ENCODE measurements around the gene TMEM134. TPM values are rescaled to one million over a fixed set of nuclear protein-coding genes. Genes with fewer than 3 reads are reported as not detected.
A peak's percentile ranks its signal among the peaks of the same experiment; 100 is the strongest.
"Not testable (repeated sequence)": the region's sequence is repeated elsewhere in the genome, so short reads cannot be mapped to it uniquely, and the experiment has no call there.

The TMEM134 gene
- total and polyA plus RNA-seq, 9 of the 15 experiments (the other 6 are each of a cell fraction or from before 2014, with no cell fraction given) = 0.63 to 48.4 (median 10.7) TPM

- peak; percentile 71 for FAIRE-seq
- Histone ChIP-seq H3K79me2 (ENCODE audit: control insufficient read depth, insufficient read depth, low read length) (peaks cover 34% of the 10 kb centered on the region), H3K36me3 (ENCODE audit: control insufficient read depth, insufficient read depth, low read length) (peaks cover 36% of the 10 kb centered on the region; the same call in 1 of the 3 replicates), H3K4me1 (replicated peaks in 1 of 2; ENCODE audit: control insufficient read depth in 2 of 2, insufficient read depth in 2 of 2, low read length in 2 of 2) (peaks cover 28 to 75% of the 10 kb centered on the region in 2 experiments), H3K9ac (ENCODE audit: insufficient read depth in 1 of 2, low read depth in 2 of 2, low read length in 2 of 2) (peak overlapping the region in 1 of 2 experiments; percentile 32; a peak in 1 of 4 replicates)
- H3K27me3 ChIP-seq (ENCODE audit: control insufficient read depth in 2 of 2, insufficient read depth in 2 of 2, low read length in 2 of 2); POLR2A ChIA-PET; H3K4me3 ChIP-seq; H2AFZ ChIP-seq (ENCODE audit: low read depth, low read length); intact Hi-C loops (cut with micrococcal nuclease); H3K27ac ChIP-seq (ENCODE audit: extremely low read depth, low read depth, low read length); H3K9me1 ChIP-seq (ENCODE audit: control insufficient read depth, insufficient read depth, low read length); H3K4me2 ChIP-seq (ENCODE audit: insufficient read depth, low read length); CTCF ChIA-PET (ENCODE audit: low intra/inter-chr PET ratio); in situ Hi-C loops (cut with MboI); BruUV-seq (replicated peaks); H3K9me3 ChIP-seq (replicated peaks; ENCODE audit: control insufficient read depth, insufficient read depth, low read depth, low read length); H4K20me1 ChIP-seq (replicated peaks; ENCODE audit: control insufficient read depth, insufficient read depth, low read length): not testable (repeated sequence)
- WGBS (ENCODE audit: insufficient coverage, low coverage, missing lambda C conversion rate) = 49% methylated on average over 7 of the region's 7 CpGs
- peak in 1 of 3 experiments; percentile 16 for TF ChIP-seq YY1 (IDR thresholded peaks at IDR 0.05; ENCODE audit: borderline replicate concordance in 1 of 3, control insufficient read depth in 1 of 3, extremely low read depth in 1 of 3, insufficient read depth in 3 of 3, insufficient read length in 1 of 3, insufficient replicate concordance in 2 of 3, low read depth in 1 of 3, low read length in 2 of 3)
- 0 out of 2 replicates have a peak, but pooled peaks have one; percentile 32 for TF ChIP-seq ZBTB5 (IDR thresholded peaks at IDR 0.05)
- peak; percentile 25 for TF ChIP-seq MEIS2 (IDR thresholded peaks at IDR 0.05; ENCODE audit: partially characterized antibody)
- peak; percentile 82 for TF ChIP-seq PKNOX1 (IDR thresholded peaks at IDR 0.05)
- peak; percentile 82 for TF ChIP-seq PRDM10 (IDR thresholded peaks at IDR 0.05; ENCODE audit: partially characterized antibody)
- ATAC-seq = peak; percentile 18; the same call in 1 of the 3 replicates
- DNase-seq (ENCODE audit: extremely low read depth in 1 of 4, low spot score in 3 of 4) = peak; percentile 42 to 69 (median 60)
Observed at GRCh38 chr11:67485873-67486361, 16.9 kb upstream of the TMEM134 start.

Data from K562 (cell line).